Measurements from ENCODE around the gene UPK3A.

Gene UPK3A

GRCh38 chr22:45329530-45329936, 44.8 kb downstream of the UPK3A start:
- DNase-seq (ENCODE audit: low read depth), result no peak

DNA sequence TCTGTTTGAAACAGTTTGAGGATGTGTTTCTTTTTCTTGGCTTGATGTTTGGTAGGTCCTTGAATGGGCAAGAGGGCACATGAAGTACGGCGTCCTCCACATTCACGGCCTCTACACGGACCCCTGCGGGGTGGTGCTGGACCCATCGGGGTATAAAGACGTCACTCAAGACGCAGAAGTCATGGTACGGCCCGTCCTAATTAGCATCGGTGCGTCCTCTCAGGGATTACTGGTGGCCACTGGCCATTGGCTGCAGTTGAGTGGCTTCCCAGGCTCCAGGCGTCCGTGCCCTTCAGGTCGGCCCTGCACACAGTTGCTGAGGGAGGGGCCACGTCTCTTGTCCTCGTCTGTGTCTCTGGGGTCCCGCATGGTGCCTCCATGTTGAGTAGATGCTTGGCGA, 45.8 kb downstream of the UPK3A start:
- DNase-seq (ENCODE audit: low read depth), result no peak

DNA sequence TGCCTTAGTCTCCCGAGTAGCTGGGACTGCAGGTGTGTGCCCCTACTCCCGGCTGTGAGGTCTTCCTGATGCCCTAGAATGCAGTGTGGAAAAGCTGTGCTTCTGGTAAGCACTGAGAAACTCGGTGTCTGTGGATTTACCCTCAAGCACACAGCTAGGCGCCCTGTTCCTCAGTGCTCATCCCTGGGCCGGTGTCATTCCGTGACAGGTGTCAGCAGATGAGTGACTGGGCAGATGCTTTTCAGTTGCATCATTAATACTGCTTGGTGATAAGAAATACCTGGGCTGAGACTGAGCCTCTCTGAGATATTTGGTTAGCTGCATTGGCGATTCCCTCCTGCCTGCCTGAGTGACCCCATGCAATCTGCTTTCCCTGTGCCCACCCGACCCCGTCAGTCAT, 46.7 kb downstream of the UPK3A start:
- no peak for DNase-seq (ENCODE audit: low read depth)

DNA sequence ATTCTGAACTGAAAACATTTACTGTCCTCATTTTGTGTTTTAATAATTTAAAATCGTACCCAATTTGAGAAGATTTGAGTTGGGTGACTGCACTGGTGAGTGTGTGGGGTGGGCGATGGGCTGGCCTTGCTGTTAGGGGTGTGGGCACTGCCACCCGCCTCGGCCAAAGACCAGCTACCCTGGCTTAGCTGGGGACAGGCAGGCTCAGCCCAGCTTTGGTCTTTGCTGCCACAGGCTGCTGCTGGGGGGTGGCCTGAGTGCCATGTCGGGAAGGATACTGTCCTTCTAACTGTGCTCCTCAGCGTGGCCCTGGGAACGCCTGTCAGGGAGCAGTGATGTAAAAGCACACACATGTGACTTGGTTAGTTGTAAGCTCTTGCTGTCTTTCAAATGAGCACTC, 47.3 kb downstream of the UPK3A start:
- no peak for DNase-seq (ENCODE audit: low read depth)

- no peak for DNase-seq (ENCODE audit: low read depth)
Observed at GRCh38 chr22:45334068-45334467, 49.3 kb downstream of the UPK3A start.

- no peak for DNase-seq (ENCODE audit: low read depth)
Observed at GRCh38 chr22:45334528-45334927, 49.8 kb downstream of the UPK3A start.

- DNase-seq (ENCODE audit: low read depth), result peak; percentile 38
Observed at GRCh38 chr22:45335021-45335818, 50.5 kb downstream of the UPK3A start.

DNA sequence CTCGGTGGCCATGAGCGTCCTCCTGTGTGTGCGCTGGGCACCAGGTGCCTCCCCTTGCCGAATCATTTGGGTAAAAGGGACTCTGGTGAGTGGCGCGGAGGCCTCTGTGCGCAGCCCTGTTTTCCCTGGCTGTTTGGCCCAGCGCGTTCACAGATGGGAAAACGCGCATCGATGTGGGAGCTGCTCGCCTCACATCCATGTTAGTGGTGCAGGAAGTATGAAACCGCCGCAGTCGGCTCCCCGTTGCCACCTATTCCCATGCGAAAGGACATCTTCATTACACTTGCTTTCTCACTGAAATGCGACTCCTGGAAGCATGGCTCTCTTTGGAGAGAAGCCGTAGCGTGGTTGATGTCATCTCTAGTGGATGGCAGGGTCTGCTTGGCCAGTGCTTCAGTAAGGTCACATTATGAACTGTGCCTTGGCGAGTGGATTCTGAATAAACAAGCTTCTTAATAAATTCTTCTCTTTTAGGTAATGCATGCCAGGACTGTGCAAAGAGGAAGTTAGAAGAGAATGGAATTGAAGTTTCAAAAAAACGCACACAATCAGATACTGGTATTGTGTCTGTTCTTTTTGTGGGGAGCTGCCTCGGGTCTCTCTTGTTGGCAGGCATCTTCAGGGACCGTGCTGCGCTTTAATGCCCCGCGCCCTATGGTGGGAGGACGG, 51.2 kb downstream of the UPK3A start:
- DNase-seq (ENCODE audit: low read depth), result no peak

DNA sequence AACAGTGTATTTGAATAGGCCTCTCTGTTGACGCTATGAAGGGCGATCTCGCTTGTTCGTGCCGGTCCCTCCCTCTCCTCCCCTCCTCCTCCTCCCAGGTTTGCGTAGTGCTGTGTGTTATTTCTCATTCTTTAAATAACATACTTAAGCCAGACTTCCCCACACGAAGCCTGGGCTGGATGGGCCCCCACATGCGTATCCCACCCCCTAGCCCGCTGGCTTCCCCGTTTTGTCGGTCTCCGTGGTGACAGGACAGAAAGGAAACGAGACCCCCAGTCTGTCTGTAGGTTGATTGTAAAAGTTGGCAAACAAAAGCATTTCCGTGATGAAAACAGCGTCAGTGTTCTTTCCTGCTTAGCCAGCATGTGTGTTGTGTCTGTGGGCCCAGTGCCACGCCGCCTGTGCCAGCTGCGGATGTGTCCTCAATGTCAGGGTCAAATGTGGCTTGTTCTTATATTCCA, 52.3 kb downstream of the UPK3A start:
- peak; percentile 48 for DNase-seq (ENCODE audit: low read depth)

- DNase-seq (ENCODE audit: low read depth), result no peak
Observed at GRCh38 chr22:45337536-45337935, 52.8 kb downstream of the UPK3A start.

- no peak for DNase-seq (ENCODE audit: low read depth)
Observed at GRCh38 chr22:45338795-45339194, 54.0 kb downstream of the UPK3A start.

DNA sequence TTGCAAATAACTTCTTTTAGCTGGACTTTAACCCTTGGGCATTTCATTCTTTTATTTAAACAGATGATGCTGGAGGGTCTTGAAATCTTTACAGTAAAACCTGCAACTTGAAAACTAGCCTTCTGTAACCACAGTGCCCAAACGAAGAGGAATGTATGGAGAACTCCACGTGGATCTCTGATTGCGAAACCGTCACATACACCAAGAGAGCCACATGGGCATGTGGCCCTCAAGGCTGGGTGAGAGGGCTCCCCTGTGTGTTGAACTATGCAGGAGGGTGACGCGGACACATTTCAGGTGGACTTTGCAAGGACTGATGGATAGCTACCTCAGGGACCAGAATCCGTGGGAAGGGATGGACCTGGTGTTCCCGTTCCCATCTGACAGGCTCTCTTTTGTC, 55.6 kb downstream of the UPK3A start:
- no peak for DNase-seq (ENCODE audit: low read depth)

DNA sequence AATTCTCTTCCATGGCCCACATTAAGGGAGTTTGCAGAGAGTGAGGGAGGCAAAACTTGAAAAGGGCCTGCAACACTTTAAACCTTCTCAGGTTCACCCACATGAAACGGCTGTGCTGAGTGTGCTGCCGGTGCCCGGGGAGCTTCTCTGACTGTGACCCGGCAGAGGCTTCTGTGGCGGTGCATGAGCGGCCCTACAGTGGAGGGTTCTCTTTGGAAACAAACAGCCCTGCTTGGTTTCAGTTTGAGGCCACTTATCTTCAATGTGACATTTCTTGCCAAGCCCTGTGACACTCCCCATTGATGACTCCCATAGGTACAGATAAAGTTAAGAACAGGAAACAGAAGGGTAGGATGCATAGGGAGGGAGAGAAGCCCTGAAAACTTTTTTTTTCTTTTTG, 56.7 kb downstream of the UPK3A start:
- DNase-seq (ENCODE audit: low read depth), result no peak

GRCh38 chr22:45343143-45343542, 58.4 kb downstream of the UPK3A start:
- DNase-seq (ENCODE audit: low read depth), result no peak

DNA sequence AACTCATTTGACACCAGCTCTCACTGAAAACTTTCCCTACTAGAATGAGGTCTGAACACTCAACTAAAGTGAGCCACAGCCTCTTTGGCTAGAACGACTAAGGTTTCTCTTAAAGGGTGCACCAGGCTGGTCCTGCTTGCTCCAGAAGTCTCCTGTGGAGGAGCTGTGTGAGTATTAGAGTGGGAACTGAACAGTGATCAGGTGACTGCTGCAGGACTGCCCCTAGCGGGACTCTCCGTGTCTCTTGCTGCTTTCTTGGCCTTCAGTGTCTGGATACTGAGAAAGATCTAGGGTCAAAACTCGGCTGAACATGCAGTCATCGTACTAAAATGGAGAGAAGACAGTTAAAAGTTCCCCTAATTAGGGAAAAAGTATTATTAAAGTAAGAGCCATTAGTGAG, 59.6 kb downstream of the UPK3A start:
- no peak for DNase-seq (ENCODE audit: low read depth)

Data from fibroblast of gingiva (primary cell).